A549 (cell line): ENCODE data around the gene SACM1L. TPM values are rescaled to one million over a fixed set of nuclear protein-coding genes. Genes with fewer than 3 reads are reported as not detected.

Experiments used
- ATAC-seq, 2 experiments: fragments of 200-7000 bp in 1 of 2; fragments of >200 bp in 1 of 2; cut with Nextera tagmentation in 1 of 2; cut with Tn5 transposase in 1 of 2; 3 replicates each; pipeline versions ENCODE4 v1.8.0 to v1.9.1; 2018 to 2020; ENCODE audit warnings: mild to moderate bottlenecking in 1 of 2, moderate library complexity in 1 of 2
- CTCF ChIA-PET: fragments of 300-600 bp; sonication (Branson Sonifier 250); formaldehyde crosslinking; extraction: SDS; loops from one replicate; lab custom pipeline; 2021; ENCODE audit warnings: antibody characterized with exemption, inconsistent platforms; lab: Yijun Ruan, JAX
- POLR2A ChIA-PET: fragments of 350-600 bp; formaldehyde crosslinking; extraction: SDS; loops from one replicate; lab custom pipeline; 2021; ENCODE audit warnings: antibody characterized with exemption, inconsistent platforms; lab: Yijun Ruan, JAX
- DNase-seq, 2 experiments: peaks; one replicate each; pipeline versions ENCODE4 v3.0.0 to v3.0.0-alpha.2; 2011 to 2016; ENCODE audit warnings: low read depth in 1 of 2, low spot score in 1 of 2
- FAIRE-seq: peaks from 2 replicates; lab custom pipeline; 2011; peaks lifted over from hg19 to GRCh38; lab: Jason Lieb, UNC
- H3K27ac ChIP-seq, 2 experiments: fragments of >200 bp; sonication (Bioruptor Twin); formaldehyde crosslinking; 3 replicates each; pipeline ENCODE4 v1.5.1; 2016 to 2017
- H3K4me1 ChIP-seq: fragments of >200 bp; sonication (Bioruptor Twin); formaldehyde crosslinking; 3 replicates; pipeline ENCODE4 v1.6.1; 2016
- H3K4me2 ChIP-seq: fragments of >200 bp; sonication (Bioruptor Twin); formaldehyde crosslinking; 3 replicates; pipeline ENCODE4 v1.6.1; 2016
- H3K4me3 ChIP-seq: fragments of >200 bp; sonication (Bioruptor Twin); formaldehyde crosslinking; 3 replicates; pipeline ENCODE4 v1.5.1; 2016
- H3K9me3 ChIP-seq: fragments of >200 bp; sonication (Bioruptor Twin); formaldehyde crosslinking; 3 replicates; pipeline ENCODE4 v1.6.1; 2016
- BHLHE40 ChIP-seq: IDR thresholded peaks from 2 replicates; pipeline ENCODE4 v1.6.1; 2012; ENCODE audit warnings: low read depth, low read length, inconsistent platforms
- CHD4 ChIP-seq: fragments of 200-600 bp; sonication (generic); IDR thresholded peaks from 2 replicates; pipeline ENCODE4 v1.6.1; 2016; ENCODE audit warnings: antibody characterized with exemption, mild to moderate bottlenecking, borderline replicate concordance
- EHF ChIP-seq: fragments of 250-450 bp; sonication (Bioruptor Pico); IDR thresholded peaks from 2 replicates; pipeline ENCODE4 v1.5.0; 2020; ENCODE audit warnings: mild to moderate bottlenecking
- EP300 ChIP-seq, 2 experiments: fragments of >200 bp; sonication (Bioruptor Twin); formaldehyde crosslinking; IDR thresholded peaks; 2 replicates in 1 of 2; 3 replicates in 1 of 2; pipeline ENCODE4 v1.6.1; 2016 to 2017
- ESRRA ChIP-seq: fragments of 150-350 bp; IDR thresholded peaks from 2 replicates; pipeline ENCODE4 v1.6.1; 2014; ENCODE audit warnings: mild to moderate bottlenecking, low read length, borderline replicate concordance
- FOSB ChIP-seq: fragments of 250-450 bp; sonication (Bioruptor Pico); IDR thresholded peaks from 2 replicates; pipeline ENCODE4 v1.5.0; 2020; ENCODE audit warnings: mild to moderate bottlenecking, moderate library complexity
- FOSL2 ChIP-seq, 2 experiments: fragments of 450-650 bp in 1 of 2; fragments of >200 bp in 1 of 2; sonication (Bioruptor Twin) in 1 of 2; formaldehyde crosslinking; IDR thresholded peaks; 2 replicates each; pipeline versions ENCODE4 v1.5.0 to v1.6.1; 2016 to 2020; ENCODE audit warnings: mild to moderate bottlenecking in 1 of 2, moderate library complexity in 1 of 2
- GATA3 ChIP-seq: IDR thresholded peaks from 2 replicates; pipeline ENCODE4 v1.6.1; 2012; ENCODE audit warnings: borderline replicate concordance
- HDAC2 ChIP-seq: fragments of 200-600 bp; sonication (generic); IDR thresholded peaks from 2 replicates; pipeline ENCODE4 v1.6.1; 2016
- HEYL ChIP-seq: fragments of 250-450 bp; sonication (Bioruptor Pico); IDR thresholded peaks from 2 replicates; pipeline ENCODE4 v1.8.0; 2021; ENCODE audit warnings: mild to moderate bottlenecking, moderate library complexity
- HOXB13 ChIP-seq: fragments of 250-450 bp; sonication (Bioruptor Pico); IDR thresholded peaks from 2 replicates; pipeline ENCODE4 v1.5.0; 2020; ENCODE audit warnings: low read depth, mild to moderate bottlenecking, moderate library complexity
- HOXB5 ChIP-seq: fragments of 250-450 bp; sonication (Bioruptor Pico); IDR thresholded peaks from 2 replicates; pipeline ENCODE4 v1.5.0; 2020; ENCODE audit warnings: mild to moderate bottlenecking, moderate library complexity
- JUNB ChIP-seq: fragments of >200 bp; sonication (Bioruptor Twin); formaldehyde crosslinking; IDR thresholded peaks from 2 replicates; pipeline ENCODE4 v1.6.1; 2016
- KDM5A ChIP-seq: fragments of 200-600 bp; sonication (generic); IDR thresholded peaks from 2 replicates; pipeline ENCODE4 v1.6.1; 2016; ENCODE audit warnings: antibody characterized with exemption, mild to moderate bottlenecking
- MYC ChIP-seq: IDR thresholded peaks from 2 replicates; pipeline ENCODE4 v1.6.1; 2012; ENCODE audit warnings: mild to moderate bottlenecking, inconsistent platforms, low read length, improper control_type of control experiment, borderline replicate concordance
- REST ChIP-seq: fragments of 200-600 bp; sonication (generic); IDR thresholded peaks from 2 replicates; pipeline ENCODE4 v1.6.1; 2016; ENCODE audit warnings: antibody characterized with exemption, mild to moderate bottlenecking, moderate library complexity
- RFX5 ChIP-seq: fragments of 450-650 bp; IDR thresholded peaks from 2 replicates; pipeline ENCODE4 v1.7.1; 2014; ENCODE audit warnings: antibody characterized with exemption, mild to moderate bottlenecking, moderate library complexity
- RNF2 ChIP-seq: fragments of 200-600 bp; sonication (generic); IDR thresholded peaks from 2 replicates; pipeline ENCODE4 v1.6.1; 2016; ENCODE audit warnings: low read depth, mild to moderate bottlenecking, antibody characterized with exemption, moderate library complexity, borderline replicate concordance
- ZC3H11A ChIP-seq: fragments of 450-650 bp; IDR thresholded peaks from 2 replicates; pipeline ENCODE4 v1.6.1; 2014; ENCODE audit warnings: antibody characterized with exemption, mild to moderate bottlenecking
- ZFP36 ChIP-seq: fragments of 450-650 bp; IDR thresholded peaks from 2 replicates; pipeline ENCODE4 v1.6.1; 2014; ENCODE audit warnings: borderline replicate concordance; ENCODE audit not compliant: partially characterized antibody
- WGBS: methylation state at CpG from one replicate; pipeline ENCODE4 v1.1.6; 2017; ENCODE audit errors: missing lambda C conversion rate; 5-methylcytosine and 5-hydroxymethylcytosine counted together
- polyA plus RNA-seq, 4 experiments: library from polyadenylated mRNA; depleted of rRNA in 3 of 4; stranded (reverse); fragments of >200 nt; fragmentation: RNase III in 1 of 4; extraction: RNeasy Plus Mini Kit Qiagen cat#74134 plus additional on column Dnase treatment in 1 of 4; gene quantifications; 2 replicates in 3 of 4; 3 replicates in 1 of 4; pipeline ENCODE4 v1.2.3, GENCODE V29; 2011 to 2017

SACM1L gene
- polyA plus RNA-seq, 2 of the 4 experiments (the other 2 are of a cell fraction) = 21.1 to 27.8 TPM

- Histone ChIP-seq H3K4me2 (peak overlapping the region; percentile 3; the same call in 1 of the 3 replicates), H3K9me3 (no peaks in the 10 kb centered on the region), H3K27ac (no peak overlapping the region)
- POLR2A ChIA-PET = no interaction called here
- CTCF ChIA-PET = no interaction called here
- FAIRE-seq (no peak), DNase-seq (no peak)
- WGBS = 98% methylated on average over 2 of the region's 2 CpGs
- TF ChIP-seq ZFP36 = no peak
- no peak for TF ChIP-seq FOSL2 (IDR thresholded peaks at IDR 0.05)
- TF ChIP-seq FOSL2 (CRISPR knock-in tag; IDR thresholded peaks at IDR 0.05) = no peak
- TF ChIP-seq BHLHE40 = no peak
- no peak for TF ChIP-seq KDM5A
- no peak for TF ChIP-seq HDAC2
- TF ChIP-seq ESRRA = no peak
- no peak for TF ChIP-seq CHD4
- TF ChIP-seq RNF2 = no peak
- TF ChIP-seq MYC = no peak
- no peak for TF ChIP-seq HOXB13 (CRISPR knock-in tag)
- no peak for TF ChIP-seq REST
- TF ChIP-seq, all 56 proteins: peak for 0
- ATAC-seq = no peak
- Histone ChIP-seq H3K4me1 (peaks cover 10% of the 10 kb centered on the region; the same call in 2 of the 3 replicates), H3K4me3 (no peak overlapping the region)
These were observed 2.6 kb downstream of the SACM1L start for GRCh38 chr3:45691842-45692241.

GRCh38 chr3:45692866-45693265 is 3.7 kb downstream of the SACM1L start:
- ChIA-PET POLR2A (no interaction called here), CTCF (interaction anchor here (1.0 kb wide), 1 partner anchor 9 kb away, joined by 5 read pairs; no protein-coding TSS in a partner anchor)
- WGBS = 64% methylated on average over 3 of the region's 3 CpGs

More at GRCh38 chr3:45692866-45693265, 3.7 kb downstream of the SACM1L start:
- TF ChIP-seq EP300 (IDR thresholded peaks at IDR 0.05) (no peak), BHLHE40 (no peak), JUNB (no peak), HOXB13 (CRISPR knock-in tag) (no peak), ZC3H11A (no peak), EHF (CRISPR knock-in tag) (no peak), RFX5 (no peak), FOSB (no peak), GATA3 (no peak), HEYL (no peak), CHD4 (no peak), REST (no peak), HOXB5 (CRISPR knock-in tag) (no peak)
- TF ChIP-seq, all 56 proteins: peak for 0
- DNase-seq (no peak), FAIRE-seq (no peak), ATAC-seq (no peak)
- Histone ChIP-seq H3K27ac (no peak overlapping the region), H3K4me3 (no peak overlapping the region), H3K4me2 (no peak overlapping the region), H3K9me3 (no peaks in the 10 kb centered on the region), H3K4me1 (peaks cover 10% of the 10 kb centered on the region; the same call in 2 of the 3 replicates)
